Stimulated activated CD8-positive, alpha-beta memory T cell treated with anti-CD3 and anti-CD28 coated beads, Interleukin-2, amount 100 ng/mL, for 1 hour (primary cell): ENCODE measurements around the gene SOX21.
"Not testable (repeated sequence)": the region's sequence is repeated elsewhere in the genome, so short reads cannot be mapped to it uniquely, and the experiment has no call there.

Experiments used
- DNase-seq, 2 donors: peaks; one replicate each; pipeline ENCODE4 v3.0.0-alpha.2; 2020; ENCODE audit warnings: low read depth in 2 of 2

SOX21 gene

GRCh38 chr13:94712287-94712811, at the start of gene SOX21:
Gene SOX21 (minus strand): TSS chr13:94712545. CDS start chr13:94712049, 496 bp downstream.
- DNase-seq = no peak

DNA sequence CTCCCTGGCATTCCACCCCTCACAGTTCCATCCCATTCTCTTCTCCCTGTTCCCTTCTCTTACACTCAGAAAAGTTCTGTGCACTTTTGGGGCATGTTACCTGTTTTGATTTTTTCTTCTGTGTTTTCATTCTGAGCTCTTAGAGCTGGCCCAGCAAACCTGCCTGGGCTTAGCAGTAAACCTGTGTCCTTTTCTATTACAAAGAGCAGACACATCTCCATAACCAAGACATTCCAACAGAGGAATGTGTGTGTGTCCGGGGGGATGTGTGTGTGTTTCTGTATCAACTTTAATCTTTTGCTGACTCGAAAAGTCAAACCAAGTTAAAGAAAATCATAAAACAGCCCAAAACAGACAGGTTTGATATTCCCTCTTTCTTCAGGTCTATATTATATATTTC, 49.1 kb upstream of the SOX21 start:
- no peak for DNase-seq

GRCh38 chr13:94759120-94759728, 46.9 kb upstream of the SOX21 start:
- no peak for DNase-seq

- no peak for DNase-seq
These were observed 46.2 kb upstream of the SOX21 start for GRCh38 chr13:94758436-94758960.

DNA sequence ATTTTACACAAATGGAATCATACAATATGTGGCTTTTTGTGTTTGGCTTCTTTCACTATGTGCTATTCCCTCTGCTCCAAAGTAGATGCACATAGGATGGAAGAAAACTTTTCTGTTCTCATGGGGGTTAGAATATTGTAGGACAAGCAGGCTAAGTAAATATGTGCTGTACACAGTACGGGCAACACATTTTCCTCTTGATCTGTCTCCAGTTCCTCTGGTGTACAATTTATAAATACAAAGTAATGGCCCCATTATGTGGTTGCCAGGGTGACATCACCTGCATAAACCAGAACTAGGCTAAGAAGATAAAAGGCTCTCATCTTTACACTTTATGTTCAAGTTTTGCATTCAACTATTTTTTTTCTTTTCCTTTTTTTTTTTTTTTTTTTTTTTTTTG, 41.0 kb upstream of the SOX21 start:
- DNase-seq = no peak

DNA sequence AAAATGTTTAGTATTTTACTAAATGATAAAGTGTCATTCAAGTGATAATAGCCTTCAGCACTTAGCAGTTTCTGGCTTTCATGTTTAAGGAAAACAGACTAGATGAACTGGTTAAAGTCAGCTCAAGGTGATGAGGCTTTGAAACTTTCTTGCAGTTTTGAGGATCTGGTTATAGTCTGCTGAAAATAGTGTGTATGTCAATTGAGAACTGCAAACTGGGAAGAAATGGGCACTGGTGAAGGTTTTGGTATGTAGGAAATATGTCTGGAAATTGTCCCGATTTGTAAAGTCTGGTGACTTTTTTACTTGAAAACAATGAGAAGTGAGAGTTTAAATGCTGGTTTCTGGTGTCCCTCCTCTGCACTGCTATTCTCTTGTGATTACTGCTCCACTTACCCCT, 36.8 kb upstream of the SOX21 start:
- no peak for DNase-seq

DNA sequence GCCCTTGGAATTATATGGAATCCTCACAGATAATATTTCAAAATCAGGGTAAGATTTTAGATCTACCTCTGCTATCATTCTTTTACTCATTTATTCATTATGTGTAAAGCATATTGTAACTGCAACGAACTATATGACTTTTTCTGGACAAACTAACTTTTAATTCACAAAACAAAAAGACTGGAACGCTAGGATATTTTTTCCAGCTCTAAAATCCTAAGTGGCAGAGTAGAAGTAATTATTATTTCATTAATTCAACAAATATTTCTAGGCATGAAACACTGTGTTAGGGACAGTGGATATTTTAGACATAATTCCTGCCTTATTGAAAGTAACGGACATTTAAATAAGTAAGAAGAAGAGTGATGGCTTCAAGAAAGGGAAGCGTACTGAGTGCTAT, 26.9 kb upstream of the SOX21 start:
- no peak for DNase-seq

GRCh38 chr13:94731028-94731427, 18.7 kb upstream of the SOX21 start:
- no peak for DNase-seq

DNA sequence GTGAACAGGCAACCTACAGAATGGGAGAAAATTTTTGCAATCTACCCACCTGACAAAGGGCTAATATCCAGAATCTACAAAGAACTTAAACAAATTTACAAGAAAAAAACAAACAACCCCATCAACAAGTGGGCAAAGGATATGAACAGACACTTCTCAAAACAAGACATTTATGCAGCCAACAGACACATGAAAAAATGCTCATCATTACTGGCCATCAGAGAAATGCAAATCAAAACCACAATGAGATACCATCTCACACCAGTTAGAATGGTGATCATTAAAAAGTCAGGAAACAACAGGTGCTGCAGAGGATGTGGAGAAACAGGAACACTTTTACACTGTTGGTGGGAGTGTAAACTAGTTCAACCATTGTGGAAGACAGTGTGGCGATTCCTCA, 17.6 kb upstream of the SOX21 start:
- not testable (repeated sequence) for DNase-seq

GRCh38 chr13:94726425-94726824, 14.1 kb upstream of the SOX21 start:
- DNase-seq = no peak

DNA sequence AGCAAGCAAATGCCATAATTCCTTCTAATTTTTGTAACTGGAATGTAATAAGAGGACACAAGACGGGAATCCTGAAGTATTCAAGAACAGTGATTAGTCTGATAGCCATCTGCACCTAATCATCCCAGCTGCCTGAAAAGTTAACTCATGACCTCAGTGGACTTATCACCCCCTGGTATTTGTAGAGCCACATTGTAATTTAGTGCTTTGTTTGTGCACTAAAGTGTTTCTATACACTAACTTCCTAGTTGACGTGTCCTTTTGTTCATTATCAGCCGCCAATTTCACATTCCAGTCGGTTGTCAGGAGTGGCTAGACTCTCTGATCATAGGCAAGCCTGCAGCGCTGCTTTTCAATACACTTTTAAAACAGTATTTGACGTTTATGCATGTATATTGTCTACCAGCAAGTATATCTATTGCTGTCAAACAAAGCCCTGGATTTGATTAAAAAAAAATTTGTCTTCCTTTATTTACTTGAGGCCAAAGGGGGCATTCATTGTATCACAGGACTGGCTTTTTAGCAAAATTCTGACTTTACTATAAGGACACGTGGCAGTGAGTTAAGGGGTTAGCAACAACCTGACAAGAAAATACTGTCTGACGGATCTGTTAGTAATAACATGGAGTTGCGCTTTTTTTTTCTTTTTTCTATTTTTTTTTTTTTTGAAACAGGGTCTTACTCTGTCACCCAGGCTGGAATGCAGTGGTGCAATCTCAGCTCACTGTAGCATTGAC, 10.4 kb upstream of the SOX21 start:
- no peak for DNase-seq

DNA sequence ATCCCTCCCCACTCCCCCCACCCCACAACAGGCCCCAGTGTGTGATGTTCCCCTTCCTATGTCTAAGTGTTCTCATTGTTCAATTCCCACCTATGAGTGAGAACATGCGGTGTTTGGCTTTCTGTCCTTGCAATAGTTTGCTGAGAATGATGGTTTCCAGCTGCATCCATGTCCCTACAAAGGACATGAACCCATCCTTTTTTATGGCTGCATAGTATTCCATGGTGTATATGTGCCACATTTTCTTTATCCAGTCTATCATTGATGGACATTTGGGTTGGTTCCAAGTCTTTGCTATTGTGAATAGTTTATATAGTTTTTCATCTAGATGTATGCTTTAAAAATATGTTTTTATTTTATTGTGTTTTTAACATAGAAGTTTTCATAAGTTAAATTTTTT, 6.4 kb upstream of the SOX21 start:
- not testable (repeated sequence) for DNase-seq

DNA sequence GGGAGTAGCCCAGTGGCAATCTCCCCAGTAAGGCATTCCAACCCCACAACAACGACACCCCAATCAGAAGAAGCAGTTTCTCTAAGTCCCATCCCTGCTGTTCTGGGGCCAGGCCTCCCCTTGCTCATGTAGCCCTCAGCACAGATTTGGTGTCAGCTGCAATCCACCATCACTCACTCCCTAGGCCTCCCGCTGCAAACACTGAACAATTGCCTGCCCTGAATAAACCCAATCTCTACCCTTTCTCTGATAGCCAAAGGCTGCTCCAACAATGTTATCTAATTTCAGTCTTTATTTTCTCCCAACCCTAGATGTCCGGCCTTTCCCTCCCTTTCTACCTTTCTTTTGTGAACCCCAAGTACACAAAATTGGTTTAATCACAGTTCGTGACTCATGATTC, 5.6 kb upstream of the SOX21 start:
- no peak for DNase-seq

DNA sequence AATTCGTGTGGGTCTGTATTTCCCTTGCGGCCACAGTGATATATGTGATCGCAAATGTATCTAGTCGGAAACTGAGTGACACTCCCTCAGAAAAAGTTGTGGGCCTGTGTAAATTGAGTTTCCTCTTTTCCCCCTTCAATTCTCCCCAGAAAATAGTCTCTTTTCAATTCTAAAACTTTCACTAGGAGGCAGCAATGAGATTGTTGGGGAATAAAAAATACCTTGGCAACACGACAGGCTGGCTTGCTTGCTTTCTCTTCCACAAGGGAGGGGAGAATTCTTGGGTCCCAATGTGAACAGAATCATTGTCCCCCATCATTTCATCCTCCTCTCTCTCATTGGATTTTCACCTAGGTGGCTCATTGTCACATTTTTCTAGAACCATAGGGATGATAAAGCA, 3.7 kb upstream of the SOX21 start:
- no peak for DNase-seq

DNA sequence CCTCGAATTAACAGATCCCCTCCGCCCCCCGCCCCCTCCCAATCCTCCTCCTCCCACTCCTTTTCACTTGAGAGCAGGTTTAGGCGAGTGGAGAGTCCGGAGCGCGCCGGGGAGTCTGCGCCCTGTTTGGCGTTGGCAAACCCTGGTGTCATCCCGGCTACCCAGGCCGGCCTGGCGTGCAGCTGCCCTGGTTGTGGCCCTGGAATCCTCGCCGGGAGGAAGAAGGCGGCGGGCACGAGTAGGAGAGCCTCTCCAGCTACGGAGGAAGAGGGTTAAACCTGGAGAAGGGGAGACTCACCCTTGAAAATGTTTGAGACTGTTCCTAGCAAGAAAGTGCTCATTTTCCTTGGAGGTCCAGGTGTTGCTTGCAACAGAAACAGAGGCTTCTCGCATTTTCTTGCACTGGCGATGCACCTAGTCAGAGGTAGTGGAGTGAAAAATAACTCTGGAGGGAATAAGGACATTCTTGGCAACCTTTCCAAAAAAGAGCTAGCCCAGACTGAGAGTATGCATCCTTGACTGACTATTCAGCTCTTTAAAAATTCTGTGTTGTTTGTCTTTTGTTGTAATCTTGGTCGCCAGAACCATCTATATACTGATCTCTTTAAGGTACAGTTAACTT, 1.3 kb upstream of the SOX21 start:
- no peak for DNase-seq

DNA sequence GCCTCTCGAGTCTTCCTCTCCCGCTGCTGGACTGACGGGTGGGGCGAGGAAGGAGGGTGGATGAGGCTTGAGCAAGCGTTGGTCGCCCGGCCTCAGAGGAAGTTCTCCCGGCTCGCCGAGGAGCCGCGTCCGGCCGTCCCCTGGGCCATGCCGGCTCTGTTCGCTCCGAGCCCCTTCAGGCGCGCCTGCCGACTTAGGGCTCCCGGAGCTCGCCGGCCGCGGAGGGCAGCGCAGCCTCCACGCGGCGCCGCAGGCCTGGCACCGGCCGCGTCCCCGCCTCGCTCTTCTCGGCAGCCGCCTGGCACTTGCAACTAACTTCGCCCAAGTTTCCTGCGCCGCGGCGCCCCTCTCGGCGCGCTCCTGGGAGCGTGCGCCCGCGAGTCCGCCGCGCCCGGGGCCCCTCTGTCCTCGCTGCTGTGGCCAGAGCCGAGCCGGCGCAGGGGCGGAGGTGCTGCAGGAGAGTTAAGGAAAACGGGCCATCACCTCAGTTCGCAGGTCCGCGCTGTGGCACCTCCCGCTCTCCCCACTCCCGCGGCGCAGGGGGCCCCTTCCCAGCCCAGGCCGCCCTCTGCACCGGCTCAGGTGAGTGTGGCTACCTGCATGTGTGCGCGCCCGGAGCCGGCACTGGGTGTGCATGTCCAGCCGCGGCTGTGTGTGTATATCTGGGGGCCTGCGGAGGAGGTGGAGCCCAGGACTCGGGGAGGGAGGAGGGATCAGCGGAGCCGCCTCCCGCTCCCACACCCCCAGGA, 641 bp upstream of the SOX21 start:
- no peak for DNase-seq

DNA sequence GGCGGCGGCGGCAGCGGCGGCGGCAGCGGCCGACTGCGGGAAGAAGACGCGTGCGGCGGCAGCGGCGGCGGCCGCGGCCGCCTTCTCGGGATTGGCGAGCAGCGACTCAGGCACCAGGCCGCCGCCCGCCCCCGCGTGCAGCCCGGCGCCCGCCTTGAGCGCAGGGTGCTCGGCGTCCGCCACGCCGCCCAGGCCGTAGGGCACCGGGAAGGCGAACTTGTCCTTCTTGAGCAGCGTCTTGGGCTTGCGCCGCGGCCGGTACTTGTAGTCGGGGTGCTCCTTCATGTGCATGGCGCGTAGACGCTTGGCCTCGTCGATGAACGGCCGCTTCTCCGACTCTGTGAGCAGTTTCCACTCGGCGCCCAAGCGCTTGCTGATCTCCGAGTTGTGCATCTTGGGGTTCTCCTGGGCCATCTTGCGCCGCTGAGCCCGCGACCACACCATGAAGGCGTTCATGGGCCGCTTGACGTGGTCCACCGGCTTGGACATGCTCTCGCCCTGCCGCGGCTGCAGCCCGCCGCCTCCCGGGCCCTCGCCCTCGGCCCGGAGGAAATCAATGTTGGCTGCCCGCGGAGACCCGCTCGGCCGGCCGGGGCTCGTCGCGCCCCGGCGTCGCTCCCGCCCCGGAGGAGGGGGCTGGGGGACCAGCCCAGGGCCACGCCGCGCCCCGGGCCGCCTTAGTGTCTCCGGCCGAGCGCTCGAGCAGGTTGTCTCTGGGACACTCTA, 621 bp downstream of the SOX21 start:
- no peak for DNase-seq

DNA sequence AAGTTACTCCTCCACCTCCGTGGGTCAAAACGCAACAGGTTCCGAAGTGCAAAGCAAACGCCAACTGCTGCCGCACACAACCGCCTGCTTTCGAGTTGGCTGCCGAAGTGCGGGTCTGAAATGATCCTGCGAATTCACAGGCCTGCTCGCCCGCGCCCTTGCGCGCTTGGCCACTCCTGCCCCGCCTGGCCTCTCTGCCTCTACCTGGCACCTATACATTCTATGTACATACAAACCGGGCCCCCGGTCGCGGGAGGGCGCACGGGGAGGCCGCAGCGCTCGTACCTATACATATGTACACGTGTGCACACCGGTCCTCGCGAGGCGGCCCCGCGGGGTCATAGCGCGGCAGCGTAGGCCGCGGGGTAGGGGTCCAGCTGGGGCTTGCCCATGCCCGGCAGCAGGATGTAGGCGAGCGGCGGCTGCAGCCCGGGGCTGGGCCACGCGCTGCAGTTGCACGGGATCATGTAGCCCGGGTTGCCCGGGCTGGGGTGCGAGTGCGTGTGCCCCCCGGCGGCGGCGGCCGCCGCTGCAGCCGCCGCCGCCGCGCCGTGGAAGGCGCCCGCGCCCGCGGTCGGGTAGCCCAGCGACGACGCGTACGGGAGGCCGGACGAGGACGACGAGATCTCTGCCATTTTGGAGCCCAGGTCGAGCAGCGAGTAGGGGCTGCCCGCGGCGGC, 1.3 kb downstream of the SOX21 start:
- no peak for DNase-seq

DNA sequence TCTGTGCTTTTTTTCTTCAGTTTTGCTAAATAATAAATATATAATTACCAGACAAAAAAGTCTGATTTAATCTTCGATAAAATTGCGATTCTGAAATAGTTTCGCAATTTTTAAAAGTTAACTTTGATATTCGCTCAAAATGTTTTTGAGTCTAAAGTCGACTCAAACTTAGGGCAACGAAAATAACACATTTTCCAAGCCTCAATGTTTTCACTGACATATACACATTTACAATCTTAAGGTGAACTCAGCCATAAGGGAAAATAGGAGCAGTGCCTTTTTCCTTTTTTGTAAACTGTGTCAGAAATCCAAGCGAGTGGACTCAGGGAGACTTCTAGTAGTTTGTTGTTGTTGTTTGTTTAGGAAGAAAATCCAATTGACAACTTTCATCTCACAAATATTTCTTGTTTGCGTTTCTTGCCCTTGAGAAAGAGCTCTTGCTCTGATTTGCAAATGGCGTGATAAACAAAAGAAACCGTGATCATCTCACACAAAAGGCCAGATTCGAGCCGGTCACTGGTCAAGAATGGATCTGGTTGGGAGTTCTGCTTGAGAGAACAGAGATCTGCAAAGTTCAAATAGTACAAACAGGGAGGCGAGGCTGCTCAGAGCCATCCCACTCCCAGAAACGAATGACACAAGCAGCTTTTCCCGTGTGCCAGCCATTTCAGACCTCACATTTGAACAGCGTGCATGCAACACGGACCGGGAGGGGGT, 2.1 kb downstream of the SOX21 start:
- DNase-seq = no peak
